ENCODE results near the gene IL1RAPL1.

The IL1RAPL1 gene

DNA sequence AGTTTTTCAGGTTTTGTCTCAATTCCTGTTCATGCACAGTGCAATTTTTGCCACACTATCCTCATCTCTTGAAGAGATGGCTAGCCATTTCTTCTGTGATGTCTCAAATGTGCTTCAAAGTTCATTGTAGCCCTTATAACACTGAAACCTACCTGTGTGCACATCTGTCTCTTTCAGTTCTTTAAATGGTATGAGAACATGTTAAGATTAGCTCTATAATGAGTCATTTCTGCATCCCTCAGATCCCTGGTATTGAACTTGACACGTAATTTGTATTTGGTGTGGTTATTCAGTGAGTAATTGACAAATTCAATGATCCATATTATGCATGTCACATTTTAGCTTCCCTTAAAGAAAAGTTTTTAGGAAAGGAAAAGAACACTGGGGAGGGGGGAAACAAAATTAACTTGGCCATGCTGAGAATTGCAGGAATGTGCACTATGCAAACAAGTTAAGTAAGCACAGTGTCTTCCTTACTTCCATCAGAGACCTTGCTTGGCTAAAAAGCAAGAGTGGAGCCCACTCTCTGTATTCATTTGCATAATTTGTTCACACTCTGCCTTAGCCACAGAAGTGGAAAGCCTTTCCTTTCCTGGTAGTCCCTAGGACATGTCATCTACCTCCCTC lies 968.3 kb downstream of the IL1RAPL1 start:
- DNase-seq = no peak

DNA sequence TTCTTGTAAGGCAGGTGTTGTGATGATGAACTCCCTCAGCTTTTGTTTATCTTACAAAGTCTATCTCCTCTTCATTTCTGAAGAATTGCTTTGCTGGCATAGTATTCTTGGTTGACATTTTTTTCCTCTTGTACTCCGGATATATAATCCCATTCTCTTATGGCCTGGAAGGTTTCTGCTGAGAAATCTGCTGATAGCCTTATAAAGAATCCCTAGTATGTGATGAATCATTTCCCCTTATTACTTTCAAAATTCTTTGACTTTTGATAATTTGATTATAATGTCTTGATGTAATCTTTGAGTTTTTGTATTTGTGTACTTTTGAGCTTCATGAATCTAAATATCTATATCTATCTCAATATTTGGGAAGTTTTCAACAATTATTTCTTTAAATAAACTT lies 972.8 kb downstream of the IL1RAPL1 start:
- DNase-seq = no peak

- no peak for DNase-seq
These were observed 974.2 kb downstream of the IL1RAPL1 start for GRCh38 chrX:29561417-29561816.

GRCh38 chrX:29580560-29580959 lies 993.3 kb downstream of the IL1RAPL1 start:
- no peak for DNase-seq

- no peak for DNase-seq
These were observed 994.0 kb downstream of the IL1RAPL1 start for GRCh38 chrX:29581223-29581622.

DNA sequence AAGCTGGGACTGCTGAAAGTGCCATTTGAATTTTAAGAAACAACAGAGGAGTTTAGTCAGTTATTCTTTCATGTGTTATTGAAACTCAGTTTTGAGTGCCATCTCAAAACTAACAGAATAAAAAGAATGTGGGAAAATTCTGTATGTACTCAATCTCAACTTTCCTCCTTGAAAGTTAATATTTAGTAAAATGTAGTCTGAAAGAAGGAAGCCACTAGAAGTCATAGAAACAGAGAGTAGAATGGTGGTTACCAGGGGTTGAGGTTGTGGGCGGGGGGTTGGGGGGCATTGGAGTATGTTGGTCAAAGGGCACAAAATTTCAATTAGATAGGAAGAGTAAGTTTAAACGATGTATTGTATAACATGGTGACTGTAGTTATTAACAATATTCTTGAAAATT lies 999.9 kb downstream of the IL1RAPL1 start:
- no peak for DNase-seq

- DNase-seq = no peak
These were observed 1003.7 kb downstream of the IL1RAPL1 start for GRCh38 chrX:29590921-29591320.

GRCh38 chrX:29604381-29604780 lies 1017.1 kb downstream of the IL1RAPL1 start:
- no peak for DNase-seq

GRCh38 chrX:29617276-29617675 lies 1030.0 kb downstream of the IL1RAPL1 start:
- DNase-seq = no peak

DNA sequence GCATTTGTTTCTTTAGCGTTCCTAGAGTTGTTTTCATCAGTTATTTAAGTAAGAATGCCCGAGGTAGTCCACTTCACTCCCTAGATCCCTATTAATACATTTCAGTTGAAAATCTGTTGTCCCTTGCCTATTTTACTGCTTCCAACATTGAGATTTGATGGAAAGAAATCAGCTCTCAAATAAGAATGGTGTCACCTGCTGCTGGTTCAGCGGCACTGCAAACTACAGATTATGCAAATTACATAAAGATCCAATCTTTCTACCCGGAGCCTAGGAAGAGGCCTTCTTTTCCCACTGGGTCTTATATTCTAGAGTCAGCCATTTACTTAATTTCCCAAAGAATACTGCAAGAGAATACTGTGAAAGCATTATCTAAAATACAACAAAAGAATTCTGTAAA lies 1030.5 kb downstream of the IL1RAPL1 start:
- no peak for DNase-seq

- no peak for DNase-seq
These were observed 1040.6 kb downstream of the IL1RAPL1 start for GRCh38 chrX:29627833-29628232.

DNA sequence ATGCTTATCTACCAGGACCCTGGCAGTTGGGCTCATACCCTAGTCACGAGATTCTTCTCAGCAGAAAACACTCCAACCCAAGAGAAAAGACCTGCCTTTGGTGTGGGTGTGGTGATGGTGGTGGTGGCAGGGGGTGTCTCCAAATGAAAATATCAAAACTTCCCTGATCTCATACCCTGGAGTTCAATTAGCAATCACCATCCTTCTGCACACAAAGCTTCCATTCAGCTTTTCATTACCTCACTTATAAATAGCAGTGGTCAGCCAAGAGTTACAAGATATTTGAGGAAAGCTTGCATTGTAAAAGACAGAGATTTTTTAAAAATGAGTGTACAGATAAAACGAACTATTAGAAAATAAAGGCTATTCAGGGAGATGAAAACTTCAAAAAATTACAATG lies 1047.3 kb downstream of the IL1RAPL1 start:
- no peak for DNase-seq

- DNase-seq = no peak
These were observed 1049.1 kb downstream of the IL1RAPL1 start for GRCh38 chrX:29636331-29636730.

DNA sequence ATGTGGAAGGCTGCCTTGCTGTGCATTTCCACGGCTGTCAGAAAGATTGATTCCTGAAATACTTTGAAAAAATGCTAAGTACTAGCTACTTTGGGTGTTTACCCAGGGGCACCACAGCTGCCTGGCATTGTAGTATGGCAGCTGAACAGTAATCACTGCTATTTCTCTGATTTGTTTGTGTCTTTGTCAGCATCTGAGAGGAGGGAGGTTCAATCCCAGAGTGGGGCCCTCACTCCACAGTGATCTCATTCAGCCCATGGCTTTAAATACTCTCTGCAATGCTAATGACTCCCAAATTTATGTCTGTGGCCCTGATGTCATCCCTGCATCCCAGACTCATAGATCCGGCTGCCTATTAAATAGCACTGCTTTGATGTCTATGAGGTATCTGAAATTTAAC lies 1052.9 kb downstream of the IL1RAPL1 start:
- DNase-seq = no peak

GRCh38 chrX:29641461-29641860 lies 1054.2 kb downstream of the IL1RAPL1 start:
- DNase-seq = no peak

- DNase-seq = no peak
These were observed 1055.9 kb downstream of the IL1RAPL1 start for GRCh38 chrX:29643181-29643580.

- no peak for DNase-seq
These were observed 1060.9 kb downstream of the IL1RAPL1 start for GRCh38 chrX:29648161-29648560.

GRCh38 chrX:29652484-29652883 lies 1065.2 kb downstream of the IL1RAPL1 start:
- DNase-seq = no peak

DNA sequence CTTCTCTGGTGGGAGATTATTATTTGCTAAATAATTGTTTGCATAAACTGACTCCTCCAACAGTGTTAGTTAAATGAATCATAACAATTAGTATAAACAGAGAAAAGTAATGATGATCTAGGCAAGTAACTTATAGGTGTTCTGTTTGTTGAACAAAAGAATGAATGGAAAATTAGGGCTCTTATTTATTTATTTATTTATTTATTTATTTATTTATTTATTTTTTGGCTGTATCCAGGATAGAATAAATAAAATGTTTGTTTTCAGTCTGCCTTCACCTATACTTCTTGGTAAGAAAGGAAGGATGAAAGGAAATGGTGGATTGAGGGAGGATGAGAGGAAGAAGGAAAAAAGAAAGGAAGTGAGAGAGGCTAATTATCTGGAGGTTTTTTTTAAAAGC lies 1066.5 kb downstream of the IL1RAPL1 start:
- DNase-seq = no peak

DNA sequence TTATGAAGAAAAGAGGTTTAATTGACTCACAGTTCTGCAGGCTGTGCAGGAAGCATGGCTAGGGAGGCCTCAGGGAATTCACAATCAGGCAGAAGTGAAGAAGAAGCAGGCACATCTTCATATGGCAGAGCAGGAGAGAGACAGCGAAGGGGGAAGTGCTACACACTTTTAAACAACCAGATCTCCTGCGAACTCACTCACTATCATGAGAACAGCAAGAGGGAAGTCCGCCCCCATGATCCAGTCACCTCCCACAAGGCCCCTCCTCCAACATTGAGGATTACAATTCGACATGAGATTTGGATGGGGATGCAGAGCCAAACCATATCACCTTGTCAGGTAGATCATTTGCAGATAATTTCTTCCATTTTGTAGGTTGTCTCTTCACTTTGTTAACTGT lies 1072.7 kb downstream of the IL1RAPL1 start:
- DNase-seq = no peak

DNA sequence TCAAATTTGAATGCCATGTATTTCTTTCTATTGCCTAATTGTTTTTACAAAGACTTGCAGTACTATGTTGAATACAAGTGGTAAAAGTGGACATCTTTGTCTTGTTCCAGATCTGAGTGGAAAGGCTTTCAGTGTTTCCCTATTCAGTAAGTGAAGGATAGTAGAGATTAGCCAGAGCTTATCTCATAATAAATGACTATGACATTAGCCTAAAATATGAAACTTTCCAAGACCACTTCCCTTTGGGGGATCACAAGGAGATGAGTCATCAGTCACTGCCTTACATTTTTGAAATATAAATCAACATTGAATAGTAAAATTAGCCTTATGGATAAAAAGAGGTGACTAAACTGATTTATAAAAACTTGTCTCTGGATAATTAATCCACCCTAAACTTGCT lies 1074.0 kb downstream of the IL1RAPL1 start:
- no peak for DNase-seq

DNA sequence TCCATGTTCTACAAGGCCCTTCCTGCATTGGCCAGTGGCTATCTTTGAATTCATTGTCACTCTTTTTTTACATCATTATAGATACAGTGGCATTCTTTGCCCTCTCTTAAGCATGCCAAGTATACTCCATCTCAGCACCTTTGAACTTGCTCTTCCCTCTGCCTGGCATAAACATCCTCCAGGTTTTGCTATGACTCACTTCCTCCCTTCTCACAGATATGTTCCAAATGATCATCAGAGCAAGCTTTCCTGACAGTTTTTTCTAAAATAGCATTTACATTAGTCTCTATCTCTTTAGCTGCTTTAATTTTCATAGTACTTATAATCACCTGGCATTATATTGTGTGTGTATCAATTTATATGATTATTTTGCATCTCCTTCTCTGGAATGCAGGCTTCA lies 1074.9 kb downstream of the IL1RAPL1 start:
- DNase-seq = no peak

- no peak for DNase-seq
These were observed 1075.7 kb downstream of the IL1RAPL1 start for GRCh38 chrX:29662759-29663503.

DNA sequence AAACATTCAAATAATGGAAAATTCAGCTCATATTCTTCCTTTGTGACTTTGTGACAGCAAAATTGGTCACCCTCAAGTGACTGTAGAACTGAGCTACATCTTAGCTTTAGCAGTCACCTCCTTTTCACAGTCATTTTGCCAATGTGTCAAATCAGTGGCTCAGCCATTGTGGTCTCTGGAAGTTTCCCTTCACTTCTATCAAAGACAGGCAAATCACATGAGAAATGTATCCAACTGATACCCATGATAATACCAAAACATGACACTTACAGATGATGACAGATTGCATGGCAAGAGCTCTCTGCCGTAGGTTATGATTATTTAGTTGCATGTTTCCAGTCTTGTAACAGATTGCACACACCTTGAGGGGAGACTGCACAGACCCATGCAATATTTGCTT lies 1078.3 kb downstream of the IL1RAPL1 start:
- DNase-seq = no peak

- no peak for DNase-seq
These were observed 1079.1 kb downstream of the IL1RAPL1 start for GRCh38 chrX:29666366-29666765.
